Measurements from ENCODE around the gene ZNF611. TPM values are rescaled to one million over a fixed set of nuclear protein-coding genes. Genes with fewer than 3 reads are reported as not detected.
"Not testable (repeated sequence)": the region's sequence is repeated elsewhere in the genome, so short reads cannot be mapped to it uniquely, and the experiment has no call there.

The ZNF611 gene
- total and polyA plus RNA-seq, 2 of the 13 experiments (the other 11 are each of a cell fraction or from before 2014, with no cell fraction given): 2.7 to 4.1 TPM

GRCh38 chr19:52720541-52720940, 14.3 kb downstream of the ZNF611 start:
- H3K27ac ChIP-seq (ENCODE audit: extremely low read length, insufficient read depth, low read length); intact Hi-C loops (cut with micrococcal nuclease; ENCODE audit: unreplicated experiment); CTCF ChIA-PET (ENCODE audit: low intra/inter-chr PET ratio, low total read pairs); ATAC-seq; H2AFZ ChIP-seq (ENCODE audit: low read length); H3K9ac ChIP-seq (ENCODE audit: insufficient read depth, low read depth, low read length); H3K79me2 ChIP-seq (ENCODE audit: insufficient read depth, low read length); FAIRE-seq; DNase-seq (ENCODE audit: low spot score); in situ Hi-C loops (cut with HindIII; ENCODE audit: extremely low pct_ligation_motif_present, low pct_unique_long_range_greater_than_20kb); H3K9me3 ChIP-seq (ENCODE audit: low read length); H3K4me3 ChIP-seq (replicated peaks in 1 of 3; ENCODE audit: insufficient read depth in 1 of 3, low read depth in 2 of 3, low read length in 3 of 3); H3K27me3 ChIP-seq (ENCODE audit: control insufficient read depth in 1 of 2, insufficient read depth in 2 of 2, low read length in 2 of 2); H4K20me1 ChIP-seq (ENCODE audit: insufficient read depth, low read length); H3K36me3 ChIP-seq (replicated peaks in 1 of 2; ENCODE audit: control insufficient read depth in 1 of 2, insufficient read depth in 2 of 2, low read length in 2 of 2); H3K4me2 ChIP-seq (ENCODE audit: low read depth, low read length); POLR2A ChIA-PET; BruUV-seq (replicated peaks): not testable (repeated sequence)
- peaks cover 30% of the 10 kb centered on the region for H3K4me1 ChIP-seq (ENCODE audit: insufficient read depth, low read length)
- 94% methylated on average over 6 of the region's 21 CpGs for WGBS (ENCODE audit: low lambda C conversion rate)

GRCh38 chr19:52716522-52716921, 18.3 kb downstream of the ZNF611 start:
- Histone ChIP-seq H3K27ac (ENCODE audit: extremely low read length, insufficient read depth, low read length) (no peak overlapping the region), H3K9ac (ENCODE audit: insufficient read depth, low read depth, low read length) (no peak overlapping the region), H3K9me3 (ENCODE audit: low read length) (peaks cover 9% of the 10 kb centered on the region; the same call in 1 of the 2 replicates), H3K4me2 (ENCODE audit: low read depth, low read length) (no peak overlapping the region), H3K4me3 (replicated peaks in 1 of 3; ENCODE audit: insufficient read depth in 1 of 3, low read depth in 2 of 3, low read length in 3 of 3) (no peak overlapping the region), H3K4me1 (ENCODE audit: insufficient read depth, low read length) (peaks cover 15% of the 10 kb centered on the region), H4K20me1 (ENCODE audit: insufficient read depth, low read length) (no peaks in the 10 kb centered on the region), H3K36me3 (replicated peaks in 1 of 2; ENCODE audit: control insufficient read depth in 1 of 2, insufficient read depth in 2 of 2, low read length in 2 of 2) (no peaks in the 10 kb centered on the region), H2AFZ (ENCODE audit: low read length) (no peak overlapping the region), H3K27me3 (ENCODE audit: control insufficient read depth in 1 of 2, insufficient read depth in 2 of 2, low read length in 2 of 2) (no peaks in the 10 kb centered on the region), H3K79me2 (ENCODE audit: insufficient read depth, low read length) (no peaks in the 10 kb centered on the region)
- BruUV-seq (replicated peaks): no TSS peak
- FAIRE-seq (no peak), ATAC-seq (no peak), DNase-seq (ENCODE audit: low spot score) (no peak)
- 40% methylated on average over 1 of the region's 1 CpG for WGBS (ENCODE audit: low lambda C conversion rate)
- in situ Hi-C loops (cut with HindIII; ENCODE audit: extremely low pct_ligation_motif_present, low pct_unique_long_range_greater_than_20kb): no loop called here
- ChIA-PET POLR2A (no interaction called here), CTCF (ENCODE audit: low intra/inter-chr PET ratio, low total read pairs) (no interaction called here)
- intact Hi-C loops (cut with micrococcal nuclease; ENCODE audit: unreplicated experiment): no loop called here
- TF ChIP-seq ZBTB14 (CRISPR knock-in tag; IDR thresholded peaks at IDR 0.05) (no peak), IKZF5 (CRISPR knock-in tag; IDR thresholded peaks at IDR 0.05) (no peak), ZNF747 (CRISPR knock-in tag; IDR thresholded peaks at IDR 0.05; ENCODE audit: borderline replicate concordance) (no peak), JDP2 (CRISPR knock-in tag; IDR thresholded peaks at IDR 0.05; ENCODE audit: borderline replicate concordance) (no peak), SOX13 (IDR thresholded peaks at IDR 0.05) (no peak), SOX13 (CRISPR knock-in tag; conservative IDR thresholded peaks at IDR 0.05 in 1 of 2, IDR thresholded peaks at IDR 0.05 in 1 of 2) (no peak), KAT2B (IDR thresholded peaks at IDR 0.05; ENCODE audit: borderline replicate concordance, low read depth, low read length) (no peak), XBP1 (CRISPR knock-in tag; IDR thresholded peaks at IDR 0.05) (no peak), ZNF879 (CRISPR knock-in tag; IDR thresholded peaks at IDR 0.05) (no peak), NFE2L2 (IDR thresholded peaks at IDR 0.05; ENCODE audit: low read length) (no peak), MAZ (IDR thresholded peaks at IDR 0.05; ENCODE audit: borderline replicate concordance, low read depth, low read length) (no peak), MAZ (CRISPR knock-in tag; IDR thresholded peaks at IDR 0.05; ENCODE audit: low read depth) (no peak), IRF9 (CRISPR knock-in tag; IDR thresholded peaks at IDR 0.05; ENCODE audit: borderline replicate concordance) (no peak), GMEB2 (CRISPR knock-in tag; IDR thresholded peaks at IDR 0.05; ENCODE audit: low read depth) (no peak)

Data from HepG2 (cell line).